ENCODE measurements around the gene GMPPA. TPM values are rescaled to one million over a fixed set of nuclear protein-coding genes. Genes with fewer than 3 reads are reported as not detected.

Gene GMPPA
- total and polyA plus RNA-seq, 9 of the 15 experiments (the other 6 are each of a cell fraction or from before 2014, with no cell fraction given), result 7.0 to 101 (median 66.7) TPM

DNA sequence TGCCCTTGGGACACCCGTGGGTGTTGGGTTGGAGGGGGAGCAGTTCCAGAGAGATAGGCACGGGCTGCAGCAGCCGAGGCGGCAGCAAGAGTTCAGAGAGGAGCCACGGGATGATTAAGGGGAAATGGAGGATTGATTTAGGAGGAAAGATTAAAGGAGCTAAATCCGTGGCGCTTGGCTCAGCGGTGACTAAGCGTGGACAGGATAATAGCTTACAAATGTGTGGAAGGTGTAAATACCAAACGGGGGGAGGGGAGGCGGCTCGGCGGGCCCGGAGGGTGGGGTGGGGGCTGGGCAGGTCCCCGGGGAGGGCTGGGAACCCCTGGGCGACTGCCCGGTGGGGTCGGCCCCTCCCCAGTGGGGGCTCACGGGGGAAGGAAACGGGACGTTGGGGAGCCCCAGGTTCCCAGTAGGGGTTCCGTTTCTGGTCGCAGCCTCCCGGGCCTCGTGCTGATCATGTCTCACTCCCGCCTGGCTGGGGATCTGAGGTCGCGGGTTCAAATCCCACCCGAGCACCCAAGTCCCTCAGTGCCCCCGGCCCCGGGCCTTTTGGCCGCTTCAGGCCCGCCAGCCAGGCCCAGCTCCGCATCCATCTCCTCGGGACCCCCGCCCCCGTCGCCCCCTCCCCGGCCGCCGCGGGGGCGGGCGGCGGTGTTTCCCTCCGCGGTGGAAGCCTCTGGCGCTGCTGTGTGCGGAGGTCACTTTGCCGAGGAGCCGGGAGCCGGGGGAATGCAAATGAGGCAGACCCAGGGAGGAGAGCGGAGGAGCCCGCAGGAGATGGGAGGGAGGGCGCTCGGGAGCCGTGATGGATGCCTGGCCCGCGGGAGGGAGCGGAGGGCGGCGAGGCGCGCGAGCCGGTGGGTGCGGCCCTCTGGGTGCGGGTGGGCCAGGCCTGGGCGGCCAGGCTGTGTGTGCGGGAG is 23.7 kb downstream of the GMPPA start (continued):
- TF ChIP-seq, protein P1, sequence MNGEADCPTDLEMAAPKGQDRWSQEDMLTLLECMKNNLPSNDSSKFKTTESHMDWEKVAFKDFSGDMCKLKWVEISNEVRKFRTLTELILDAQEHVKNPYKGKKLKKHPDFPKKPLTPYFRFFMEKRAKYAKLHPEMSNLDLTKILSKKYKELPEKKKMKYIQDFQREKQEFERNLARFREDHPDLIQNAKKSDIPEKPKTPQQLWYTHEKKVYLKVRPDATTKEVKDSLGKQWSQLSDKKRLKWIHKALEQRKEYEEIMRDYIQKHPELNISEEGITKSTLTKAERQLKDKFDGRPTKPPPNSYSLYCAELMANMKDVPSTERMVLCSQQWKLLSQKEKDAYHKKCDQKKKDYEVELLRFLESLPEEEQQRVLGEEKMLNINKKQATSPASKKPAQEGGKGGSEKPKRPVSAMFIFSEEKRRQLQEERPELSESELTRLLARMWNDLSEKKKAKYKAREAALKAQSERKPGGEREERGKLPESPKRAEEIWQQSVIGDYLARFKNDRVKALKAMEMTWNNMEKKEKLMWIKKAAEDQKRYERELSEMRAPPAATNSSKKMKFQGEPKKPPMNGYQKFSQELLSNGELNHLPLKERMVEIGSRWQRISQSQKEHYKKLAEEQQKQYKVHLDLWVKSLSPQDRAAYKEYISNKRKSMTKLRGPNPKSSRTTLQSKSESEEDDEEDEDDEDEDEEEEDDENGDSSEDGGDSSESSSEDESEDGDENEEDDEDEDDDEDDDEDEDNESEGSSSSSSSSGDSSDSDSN (IDR thresholded peaks at IDR 0.05; ENCODE audit: borderline replicate concordance in 1 of 2, low read depth in 2 of 2, low read length in 2 of 2), result peak; percentile 35 to 78; a peak in 3 of 4 replicates
- TF ChIP-seq KDM2B (CRISPR knock-in tag; IDR thresholded peaks at IDR 0.05) (no peak), ZNF57 (CRISPR knock-in tag; IDR thresholded peaks at IDR 0.05) (no peak), NR2C1 (IDR thresholded peaks at IDR 0.05) (no peak), NR2C1 (tag; IDR thresholded peaks at IDR 0.05) (no peak), BACH1 (tag; IDR thresholded peaks at IDR 0.05) (no peak), CREB3L1 (IDR thresholded peaks at IDR 0.05; ENCODE audit: borderline replicate concordance, low read depth) (no peak), HCFC1 (IDR thresholded peaks at IDR 0.05; ENCODE audit: low read depth, low read length) (no peak), POLR3A (IDR thresholded peaks at IDR 0.05; ENCODE audit: borderline replicate concordance, extremely low read depth, insufficient read depth, insufficient read length) (no peak), SMARCA5 (IDR thresholded peaks at IDR 0.05) (no peak), ZC3H8 (IDR thresholded peaks at IDR 0.05) (no peak), HLTF (IDR thresholded peaks at IDR 0.05) (0 out of 2 replicates have a peak, but pooled peaks have one; percentile 13), POLR2H (tag; IDR thresholded peaks at IDR 0.05; ENCODE audit: low read depth) (no peak), HDAC2 (IDR thresholded peaks at IDR 0.05) (0 out of 2 replicates have a peak, but pooled peaks have one; percentile 34), SNRNP70 (optimal IDR thresholded peaks at IDR 0.05; ENCODE audit: low read depth, low read length) (no peak), ZBTB2 (IDR thresholded peaks at IDR 0.05) (peak; percentile 59; the same call in 1 of the 2 replicates), ZFX (CRISPR knock-in tag; IDR thresholded peaks at IDR 0.05) (peak; percentile 77), RHOXF2B (CRISPR knock-in tag; conservative IDR thresholded peaks at IDR 0.05) (no peak), U2AF2 (optimal IDR thresholded peaks at IDR 0.05; ENCODE audit: low read depth, low read length) (no peak)
- TF ChIP-seq, protein P2, sequence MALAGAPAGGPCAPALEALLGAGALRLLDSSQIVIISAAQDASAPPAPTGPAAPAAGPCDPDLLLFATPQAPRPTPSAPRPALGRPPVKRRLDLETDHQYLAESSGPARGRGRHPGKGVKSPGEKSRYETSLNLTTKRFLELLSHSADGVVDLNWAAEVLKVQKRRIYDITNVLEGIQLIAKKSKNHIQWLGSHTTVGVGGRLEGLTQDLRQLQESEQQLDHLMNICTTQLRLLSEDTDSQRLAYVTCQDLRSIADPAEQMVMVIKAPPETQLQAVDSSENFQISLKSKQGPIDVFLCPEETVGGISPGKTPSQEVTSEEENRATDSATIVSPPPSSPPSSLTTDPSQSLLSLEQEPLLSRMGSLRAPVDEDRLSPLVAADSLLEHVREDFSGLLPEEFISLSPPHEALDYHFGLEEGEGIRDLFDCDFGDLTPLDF (CRISPR knock-in tag; IDR thresholded peaks at IDR 0.05), result no peak
- TF ChIP-seq, protein P3, sequence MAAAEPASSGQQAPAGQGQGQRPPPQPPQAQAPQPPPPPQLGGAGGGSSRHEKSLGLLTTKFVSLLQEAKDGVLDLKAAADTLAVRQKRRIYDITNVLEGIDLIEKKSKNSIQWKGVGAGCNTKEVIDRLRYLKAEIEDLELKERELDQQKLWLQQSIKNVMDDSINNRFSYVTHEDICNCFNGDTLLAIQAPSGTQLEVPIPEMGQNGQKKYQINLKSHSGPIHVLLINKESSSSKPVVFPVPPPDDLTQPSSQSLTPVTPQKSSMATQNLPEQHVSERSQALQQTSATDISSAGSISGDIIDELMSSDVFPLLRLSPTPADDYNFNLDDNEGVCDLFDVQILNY (CRISPR knock-in tag; IDR thresholded peaks at IDR 0.05), result no peak

Measured in K562 (cell line).